GM12878 (cell line): ENCODE results near the gene UBAP1. TPM values are rescaled to one million over a fixed set of nuclear protein-coding genes. Genes with fewer than 3 reads are reported as not detected.

Experiments
- ATAC-seq: fragments of 200-7000 bp; cut with Tn5 transposase; 3 replicates; pipeline ENCODE4 v1.9.1; 2020; ENCODE audit warnings: mild to moderate bottlenecking, moderate library complexity
- BruUV-seq: library from RNA; stranded (reverse); fragments of 400-500 nt; replicated peaks from 2 replicates; lab custom pipeline; 2021; lab: Mats Ljungman, UMichigan
- CTCF ChIA-PET: fragments of 300-600 bp; sonication (Branson Sonifier 250); formaldehyde crosslinking; extraction: SDS; loops from one replicate; lab custom pipeline; 2021; ENCODE audit warnings: inconsistent platforms; lab: Yijun Ruan, JAX
- POLR2A ChIA-PET: fragments of 350-600 bp; formaldehyde crosslinking; extraction: SDS; loops from one replicate; lab custom pipeline; 2021; ENCODE audit warnings: inconsistent platforms; lab: Charles Lee
- RAD21 ChIA-PET: fragments of 300-600 bp; sonication (Branson Sonifier 250); formaldehyde crosslinking; loops from one replicate; lab custom pipeline; 2023; ENCODE audit warnings: antibody characterized with exemption; ENCODE audit not compliant: unreplicated experiment; lab: Charles Lee
- SMC1A ChIA-PET: fragments of 300-600 bp; sonication (Branson Sonifier 250); formaldehyde crosslinking; loops from one replicate; lab custom pipeline; 2023; ENCODE audit not compliant: unreplicated experiment, uncharacterized antibody; lab: Charles Lee
- DNase-seq: peaks from one replicate; pipeline ENCODE4 v3.0.0-alpha.2; 2011; ENCODE audit warnings: low read depth, low spot score
- FAIRE-seq: peaks from 3 replicates; lab custom pipeline; 2011; peaks lifted over from hg19 to GRCh38; lab: Jason Lieb, UNC
- H2AFZ ChIP-seq: 2 replicates; pipeline ENCODE4 v1.6.0; 2011; ENCODE audit warnings: low read depth, low read length, control low read depth; ENCODE audit not compliant: control insufficient read depth
- H3K27ac ChIP-seq: 2 replicates; pipeline ENCODE4 v1.5.1; 2011; ENCODE audit warnings: control low read depth; ENCODE audit not compliant: control insufficient read depth, insufficient read depth
- H3K27me3 ChIP-seq, 2 experiments: replicated peaks in 1 of 2; 2 replicates each; pipeline versions ENCODE4 v1.6.0 to v1.6.1; 2011; ENCODE audit warnings: low read length in 1 of 2; ENCODE audit not compliant: control insufficient read depth in 2 of 2, insufficient read depth in 2 of 2
- H3K36me3 ChIP-seq, 2 experiments: 2 replicates each; pipeline ENCODE4 v1.5.1; 2011; ENCODE audit warnings: low read length in 1 of 2; ENCODE audit not compliant: control insufficient read depth in 2 of 2, insufficient read depth in 2 of 2
- H3K4me1 ChIP-seq: 2 replicates; pipeline ENCODE4 v1.6.1; 2011; ENCODE audit warnings: mild to moderate bottlenecking, low read length, moderate library complexity, mixed read lengths; ENCODE audit not compliant: control insufficient read depth, insufficient read depth
- H3K4me2 ChIP-seq: 2 replicates; pipeline ENCODE4 v1.6.0; 2011; ENCODE audit warnings: control low read depth; ENCODE audit not compliant: control insufficient read depth, insufficient read depth
- H3K4me3 ChIP-seq: fragments of 200-600 bp; sonication (generic); 2 replicates; pipeline ENCODE4 v1.5.1; 2016
- H3K79me2 ChIP-seq: 2 replicates; pipeline ENCODE4 v1.6.0; 2011; ENCODE audit warnings: low read length; ENCODE audit not compliant: control insufficient read depth, insufficient read depth
- H3K9ac ChIP-seq: 2 replicates; pipeline ENCODE4 v1.8.0; 2011; ENCODE audit warnings: low read length, control low read depth, mixed read lengths; ENCODE audit not compliant: control insufficient read depth, insufficient read depth
- H3K9me3 ChIP-seq: replicated peaks from 3 replicates; pipeline ENCODE4 v1.5.1; 2011; ENCODE audit warnings: mild to moderate bottlenecking, low read length; ENCODE audit not compliant: control insufficient read depth, insufficient read depth
- H4K20me1 ChIP-seq: 2 replicates; pipeline ENCODE4 v1.6.0; 2011; ENCODE audit not compliant: control insufficient read depth, insufficient read depth
- CHD2 ChIP-seq: IDR thresholded peaks from 2 replicates; pipeline ENCODE4 v1.6.1; 2011; ENCODE audit warnings: low read depth, low read length, improper control_type of control experiment, borderline replicate concordance
- KDM1A ChIP-seq: fragments of 200-600 bp; sonication (generic); IDR thresholded peaks from 2 replicates; pipeline ENCODE4 v1.6.1; 2016; ENCODE audit warnings: borderline replicate concordance
- MYB ChIP-seq: fragments of 150-350 bp; IDR thresholded peaks from 2 replicates; pipeline ENCODE4 v1.6.1; 2014; ENCODE audit warnings: mild to moderate bottlenecking, low read depth, low read length, borderline replicate concordance
- RBBP5 ChIP-seq: fragments of 200-600 bp; sonication (generic); conservative IDR thresholded peaks from 2 replicates; pipeline ENCODE4 v1.6.1; 2016
- TBL1XR1 ChIP-seq: IDR thresholded peaks from 2 replicates; pipeline ENCODE4 v1.6.1; 2012; ENCODE audit warnings: low read depth, low read length, improper control_type of control experiment
- WGBS: methylation state at CpG from one replicate; pipeline ENCODE4 v1.1.6; 2016; ENCODE audit warnings: low lambda C conversion rate; ENCODE audit not compliant: insufficient replicate concordance, insufficient coverage; ENCODE audit errors: missing lambda C conversion rate; 5-methylcytosine and 5-hydroxymethylcytosine counted together
- in situ Hi-C: fragments of 300-500 bp; cut with MboI; formaldehyde crosslinking; loops from 9 replicates; pipeline ENCODE4 v1.14.3; 2018; ENCODE audit warnings: mixed read lengths
- intact Hi-C: fragments of 100-400 bp; cut with micrococcal nuclease; formaldehyde crosslinking; loops from one replicate; pipeline ENCODE4 v1.14.2; 2022; ENCODE audit not compliant: unreplicated experiment
- polyA plus RNA-seq, 11 experiments: library from polyadenylated mRNA; depleted of rRNA in 4 of 11; unstranded in 6 of 11; stranded (reverse) in 5 of 11; fragments of >200 nt; fragmentation: Nextera tagmentation in 4 of 11; fragmentation: Illumina TruSeq in 1 of 11; extraction: Ambion mirVana in 4 of 11; extraction: Trizol in 1 of 11; gene quantifications; 1 replicate in 1 of 11; 2 replicates in 10 of 11; pipeline versions ENCODE4 v1.2.1 to v1.2.3, GENCODE V29; 2011 to 2016; ENCODE audit warnings: inconsistent platforms in 2 of 11, missing spikeins in 2 of 11, low read depth in 1 of 11
- total RNA-seq, 4 experiments: library from RNA; depleted of rRNA in 3 of 4; stranded (reverse); fragments of >200 nt in 3 of 4; fragmentation: Illumina TruSeq in 1 of 4; extraction: Trizol in 1 of 4; gene quantifications; 2 replicates each; pipeline versions ENCODE4 v1.2.1 to v1.2.3, GENCODE V29; 2013 to 2021
- TF ChIP-seq, protein P1 (sequence below): IDR thresholded peaks from 2 replicates; pipeline ENCODE4 v1.6.1; 2011; ENCODE audit warnings: borderline replicate concordance, low read depth, mild to moderate bottlenecking, moderate library complexity, mixed read lengths, low read length; ENCODE audit not compliant: insufficient read depth; ENCODE audit errors: extremely low read length
- TF ChIP-seq, protein P2 (sequence below): IDR thresholded peaks from 2 replicates; pipeline ENCODE4 v1.6.1; 2011; ENCODE audit warnings: low read depth, mild to moderate bottlenecking, low read length, moderate library complexity, borderline replicate concordance; ENCODE audit errors: extremely low read depth

The UBAP1 gene
- total and polyA plus RNA-seq, 10 of the 15 experiments (the other 5 are each of a cell fraction or from before 2014, with no cell fraction given) = 2.1 to 47.9 (median 27.2) TPM

DNA sequence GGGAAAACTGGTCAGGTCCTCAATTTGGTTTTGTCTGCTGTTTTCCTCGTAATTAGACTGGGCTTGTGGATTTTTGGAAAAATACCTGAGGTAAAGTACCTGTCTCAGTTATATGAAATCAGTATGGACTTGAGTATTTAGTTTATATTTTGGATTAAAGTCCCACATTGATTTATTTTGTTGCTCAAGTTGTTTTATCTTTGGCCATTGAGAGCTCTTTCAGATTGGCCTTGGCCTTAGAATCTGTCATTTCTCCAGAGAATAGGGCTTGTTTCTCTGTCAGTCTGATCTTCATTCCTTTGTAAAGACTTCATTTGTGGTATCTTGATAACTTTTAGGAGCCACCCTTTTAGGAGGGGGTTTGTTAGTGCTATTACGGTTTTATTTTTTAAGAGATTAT, 21.2 kb downstream of the UBAP1 start:
- peaks cover 22% of the 10 kb centered on the region for H3K79me2 ChIP-seq
- no peak overlapping the region for H3K27ac ChIP-seq
- SMC1A ChIA-PET = no interaction called here
- ATAC-seq (no peak), DNase-seq (no peak), FAIRE-seq (no peak)
- peaks cover 5 to 8% of the 10 kb centered on the region in 2 experiments for H3K36me3 ChIP-seq
- no peaks in the 10 kb centered on the region; the same call in 1 of the 2 replicates for H4K20me1 ChIP-seq
- no peak overlapping the region for H2AFZ ChIP-seq
- TF ChIP-seq, protein P1, sequence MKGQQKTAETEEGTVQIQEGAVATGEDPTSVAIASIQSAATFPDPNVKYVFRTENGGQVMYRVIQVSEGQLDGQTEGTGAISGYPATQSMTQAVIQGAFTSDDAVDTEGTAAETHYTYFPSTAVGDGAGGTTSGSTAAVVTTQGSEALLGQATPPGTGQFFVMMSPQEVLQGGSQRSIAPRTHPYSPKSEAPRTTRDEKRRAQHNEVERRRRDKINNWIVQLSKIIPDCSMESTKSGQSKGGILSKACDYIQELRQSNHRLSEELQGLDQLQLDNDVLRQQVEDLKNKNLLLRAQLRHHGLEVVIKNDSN = no peak
- no peak for TF ChIP-seq RBBP5
- TF ChIP-seq KDM1A = no peak
- no peak for TF ChIP-seq MYB
- TF ChIP-seq TBL1XR1 = no peak
- TF ChIP-seq, protein P2, sequence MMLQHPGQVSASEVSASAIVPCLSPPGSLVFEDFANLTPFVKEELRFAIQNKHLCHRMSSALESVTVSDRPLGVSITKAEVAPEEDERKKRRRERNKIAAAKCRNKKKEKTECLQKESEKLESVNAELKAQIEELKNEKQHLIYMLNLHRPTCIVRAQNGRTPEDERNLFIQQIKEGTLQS = no peak
- TF ChIP-seq CHD2 = no peak
- no peak overlapping the region for H3K4me3 ChIP-seq
- in situ Hi-C loops = no loop called here
- intact Hi-C loops = no loop called here
- CTCF ChIA-PET = interaction anchor here (0.8 kb wide), 1 partner anchor 215 kb away, joined by 3 read pairs; no protein-coding TSS in a partner anchor
- POLR2A ChIA-PET = interaction anchor here (0.6 to 0.9 kb wide), 3 partner anchors 11 to 26 kb away, joined by 3 to 5 read pairs (median 4); no protein-coding TSS in a partner anchor
- no peak overlapping the region for H3K4me2 ChIP-seq
- BruUV-seq = no TSS peak
- RAD21 ChIA-PET = no interaction called here
- H3K9me3 ChIP-seq = no peaks in the 10 kb centered on the region; the same call in 2 of the 3 replicates
- WGBS = 97% methylated on average over 2 of the region's 2 CpGs
- H3K4me1 ChIP-seq = peaks cover 14% of the 10 kb centered on the region
- H3K27me3 ChIP-seq = no peaks in the 10 kb centered on the region
- H3K9ac ChIP-seq = no peak overlapping the region
